Prostate gland (tissue), 2 donors: ENCODE results near the gene PTTG1.

Experiments
- CTCF ChIP-seq, 4 experiments: fragments of 200-600 bp in 2 of 4; fragments of 450-650 bp in 2 of 4; sonication (generic) in 2 of 4; IDR thresholded peaks; 1 replicate in 3 of 4; 2 replicates in 1 of 4; pipeline ENCODE4 v1.5.1; 2016 to 2019; ENCODE audit warnings: antibody characterized with exemption in 4 of 4, mild to moderate bottlenecking in 2 of 4, moderate library complexity in 2 of 4
- POLR2A ChIP-seq: fragments of 450-650 bp; IDR thresholded peaks from one replicate; pipeline ENCODE4 v1.6.1; 2016; ENCODE audit warnings: antibody characterized with exemption, mild to moderate bottlenecking
- POLR2AphosphoS5 ChIP-seq: sonication (generic); formaldehyde crosslinking; IDR thresholded peaks from one replicate; pipeline ENCODE4 v1.6.1; 2017; ENCODE audit warnings: antibody characterized with exemption

- TF ChIP-seq CTCF (IDR thresholded peaks at IDR 0.05), result no peak
- TF ChIP-seq POLR2AphosphoS5, result no peak
- TF ChIP-seq POLR2A, result no peak
These were observed 13.9 kb downstream of the PTTG1 start for GRCh38 chr5:160435532-160435931.
